PC-9 (cell line): ENCODE results near the gene SLC5A5. TPM values are rescaled to one million over a fixed set of nuclear protein-coding genes. Genes with fewer than 3 reads are reported as not detected.

Experiments used
- BruUV-seq: library from RNA; stranded (reverse); fragments of 400-500 nt; replicated peaks from 2 replicates; lab custom pipeline; 2021; lab: Mats Ljungman, UMichigan
- CTCF ChIA-PET: fragments of 300-600 bp; sonication (Branson Sonifier 250); formaldehyde crosslinking; loops from one replicate; lab custom pipeline; 2022; ENCODE audit warnings: antibody characterized with exemption; lab: Charles Lee
- POLR2A ChIA-PET: fragments of 300-600 bp; sonication (Branson Sonifier 250); formaldehyde crosslinking; loops from one replicate; lab custom pipeline; 2022; ENCODE audit warnings: antibody characterized with exemption; ENCODE audit not compliant: unreplicated experiment; lab: Charles Lee
- DNase-seq, 2 experiments: peaks; one replicate each; pipeline versions ENCODE4 v3.0.0 to v3.0.0-alpha.2; 2015 to 2022; ENCODE audit warnings: mixed read lengths in 1 of 2
- H2AFZ ChIP-seq: fragments of 200-600 bp; sonication (generic); 2 replicates; pipeline ENCODE4 v1.8.1; 2017; ENCODE audit warnings: antibody characterized with exemption
- H3F3A ChIP-seq: fragments of 200-600 bp; sonication (generic); 2 replicates; pipeline ENCODE4 v1.8.1; 2017; ENCODE audit warnings: antibody characterized with exemption, mild to moderate bottlenecking, low read depth; ENCODE audit not compliant: insufficient read depth
- H3K27ac ChIP-seq: fragments of 200-600 bp; sonication (generic); 2 replicates; pipeline ENCODE4 v1.6.1; 2016; ENCODE audit warnings: mixed run types
- H3K27me3 ChIP-seq: fragments of 200-600 bp; sonication (generic); 2 replicates; pipeline ENCODE4 v1.6.1; 2016; ENCODE audit warnings: low read depth, mixed run types; ENCODE audit not compliant: insufficient read depth
- H3K36me3 ChIP-seq: fragments of 200-600 bp; sonication (generic); 2 replicates; pipeline ENCODE4 v1.6.1; 2016; ENCODE audit warnings: low read depth, mixed run types
- H3K4me1 ChIP-seq: fragments of 200-600 bp; sonication (generic); replicated peaks from 2 replicates; pipeline ENCODE4 v1.6.1; 2016; ENCODE audit warnings: mixed run types; ENCODE audit not compliant: insufficient read depth
- H3K4me2 ChIP-seq: fragments of 200-600 bp; sonication (generic); 2 replicates; pipeline ENCODE4 v1.6.1; 2017; ENCODE audit warnings: mixed run types
- H3K4me3 ChIP-seq: fragments of 200-600 bp; sonication (generic); 2 replicates; pipeline ENCODE4 v1.6.1; 2016; ENCODE audit warnings: mixed run types
- H3K79me2 ChIP-seq: fragments of 200-600 bp; sonication (generic); 2 replicates; pipeline ENCODE4 v1.6.1; 2017; ENCODE audit warnings: low read depth, mixed run types
- H3K9me2 ChIP-seq: fragments of 200-600 bp; sonication (generic); 2 replicates; pipeline ENCODE4 v1.8.1; 2017; ENCODE audit warnings: mild to moderate bottlenecking; ENCODE audit not compliant: insufficient read depth
- H3K9me3 ChIP-seq: fragments of 200-600 bp; sonication (generic); 2 replicates; pipeline ENCODE4 v1.8.1; 2016; ENCODE audit warnings: low read depth; ENCODE audit not compliant: insufficient read depth
- H4K20me1 ChIP-seq: fragments of 200-600 bp; sonication (generic); 2 replicates; pipeline ENCODE4 v1.8.1; 2017; ENCODE audit not compliant: insufficient read depth
- CTCF ChIP-seq: fragments of 200-600 bp; sonication (generic); conservative IDR thresholded peaks from 2 replicates; pipeline ENCODE4 v1.6.1; 2017; ENCODE audit warnings: mixed run types, antibody characterized with exemption, mild to moderate bottlenecking, moderate library complexity
- EZH2 ChIP-seq: fragments of 200-600 bp; sonication (generic); IDR thresholded peaks from 2 replicates; pipeline ENCODE4 v1.8.0; 2017; ENCODE audit warnings: antibody characterized with exemption, low read depth
- intact Hi-C: fragments of 100-400 bp; cut with micrococcal nuclease; formaldehyde crosslinking; loops from one replicate; pipeline ENCODE4 v1.10.0; 2022; ENCODE audit not compliant: unreplicated experiment
- total RNA-seq: library from RNA; stranded (reverse); gene quantifications from 2 replicates; pipeline ENCODE4 v1.2.3, GENCODE V29; 2021

SLC5A5 gene
- total RNA-seq, 1 experiment from 2014 or later = not detected

- TF ChIP-seq CTCF (no peak), EZH2 (no peak)
- Histone ChIP-seq H3K27me3 (no peaks in the 10 kb centered on the region), H3K4me2 (no peak overlapping the region), H3K27ac (no peak overlapping the region), H3F3A (peaks cover 21% of the 10 kb centered on the region), H3K9me2 (no peaks in the 10 kb centered on the region), H2AFZ (no peak overlapping the region), H3K36me3 (no peaks in the 10 kb centered on the region), H3K9me3 (no peaks in the 10 kb centered on the region), H4K20me1 (no peaks in the 10 kb centered on the region), H3K4me3 (no peak overlapping the region), H3K79me2 (no peaks in the 10 kb centered on the region), H3K4me1 (peaks cover 19% of the 10 kb centered on the region)
- DNase-seq = peak in 1 of 2 experiments; percentile 22
- ChIA-PET POLR2A (interaction anchor here (0.6 kb wide), 1 partner anchor 248 kb away, joined by 10 read pairs; no protein-coding TSS in a partner anchor), CTCF (interaction anchor here (0.6 kb wide), 1 partner anchor 20 kb away, joined by 3 read pairs; no protein-coding TSS in a partner anchor)
- BruUV-seq = no TSS peak
- intact Hi-C loops = loop anchor here (10.0 kb wide), 1 partner anchor 139 kb away; the partner anchor contains the start of gene MAP1S
These were observed 17.7 kb upstream of the SLC5A5 start for GRCh38 chr19:17854061-17854460.

GRCh38 chr19:17855280-17856152 lies 16.2 kb upstream of the SLC5A5 start:
- TF ChIP-seq EZH2 (no peak), CTCF (peak; percentile 97)
- no TSS peak for BruUV-seq
- Histone ChIP-seq H3K79me2 (peaks cover 9% of the 10 kb centered on the region), H3K4me1 (peaks cover 13% of the 10 kb centered on the region), H3K27me3 (no peaks in the 10 kb centered on the region), H3K4me2 (peak overlapping the region; percentile 33; the same call in 1 of the 2 replicates), H3F3A (peaks cover 17% of the 10 kb centered on the region), H2AFZ (no peak overlapping the region), H3K9me2 (no peaks in the 10 kb centered on the region), H3K9me3 (no peaks in the 10 kb centered on the region), H3K27ac (no peak overlapping the region), H4K20me1 (peaks cover 4% of the 10 kb centered on the region; the same call in 1 of the 2 replicates), H3K4me3 (no peak overlapping the region), H3K36me3 (peaks cover 4% of the 10 kb centered on the region)
- POLR2A ChIA-PET = no interaction called here
- intact Hi-C loops = loop anchor here (5.0 to 10.0 kb wide), 4 partner anchors 141 to 508 kb away; partner anchors contain the start of genes MAP1S and SLC27A1
- DNase-seq = peak; percentile 65 to 86
- CTCF ChIA-PET = interaction anchor here (0.6 to 1.1 kb wide), 4 partner anchors 25 to 550 kb away, joined by 3 to 10 read pairs (median 3); partner anchors contain the start of gene MRPL34

- TF ChIP-seq CTCF (peak; percentile 81), EZH2 (no peak)
- peak within 1 kb of the TSS; percentile 98 for H3K4me2 ChIP-seq
- no peaks in the 10 kb centered on the region for H3K9me2 ChIP-seq
- H3K4me3 ChIP-seq = peak within 1 kb of the TSS; percentile 87
- H3K4me1 ChIP-seq = peaks cover 31% of the 10 kb centered on the region
- peak within 1 kb of the TSS; percentile 81 for H2AFZ ChIP-seq
- H4K20me1 ChIP-seq = peaks cover 46% of the 10 kb centered on the region
- DNase-seq = peak; percentile 97 to 100
- intact Hi-C loops = loop anchor here (1.0 to 10.0 kb wide), 6 partner anchors 73 to 512 kb away; partner anchors contain the start of genes MAP1S and SLC27A1
- H3K79me2 ChIP-seq = peaks cover 42% of the 10 kb centered on the region
- BruUV-seq = TSS peak; percentile 54
- H3F3A ChIP-seq = peaks cover 47% of the 10 kb centered on the region
- ChIA-PET CTCF (interaction anchor here (0.5 to 1.3 kb wide), 12 partner anchors 12 to 724 kb away, joined by 3 to 67 read pairs (median 6); partner anchors contain the start of genes ABHD8, CCDC124 and MAST3), POLR2A (interaction anchor here (0.5 to 1.0 kb wide), 18 partner anchors 8 to 523 kb away, joined by 3 to 35 read pairs (median 6); partner anchors contain the start of genes CCDC124, JUND, MVB12A and PGLS)
- H3K9me3 ChIP-seq = no peaks in the 10 kb centered on the region
- H3K27ac ChIP-seq = peak within 1 kb of the TSS; percentile 79
- no peaks in the 10 kb centered on the region for H3K27me3 ChIP-seq
- peaks cover 42% of the 10 kb centered on the region for H3K36me3 ChIP-seq
These were observed 12.0 kb upstream of the SLC5A5 start, which contains the start of gene RPL18A for GRCh38 chr19:17859533-17860330. Gene RPL18A (plus strand): TSS chr19:17859910. CDS start chr19:17859957, 47 bp downstream.
